ENCODE data around the gene SRGAP3. TPM values are rescaled to one million over a fixed set of nuclear protein-coding genes. Genes with fewer than 3 reads are reported as not detected.

SRGAP3 gene
- total RNA-seq, 1 donor, result 2.5 TPM

DNA sequence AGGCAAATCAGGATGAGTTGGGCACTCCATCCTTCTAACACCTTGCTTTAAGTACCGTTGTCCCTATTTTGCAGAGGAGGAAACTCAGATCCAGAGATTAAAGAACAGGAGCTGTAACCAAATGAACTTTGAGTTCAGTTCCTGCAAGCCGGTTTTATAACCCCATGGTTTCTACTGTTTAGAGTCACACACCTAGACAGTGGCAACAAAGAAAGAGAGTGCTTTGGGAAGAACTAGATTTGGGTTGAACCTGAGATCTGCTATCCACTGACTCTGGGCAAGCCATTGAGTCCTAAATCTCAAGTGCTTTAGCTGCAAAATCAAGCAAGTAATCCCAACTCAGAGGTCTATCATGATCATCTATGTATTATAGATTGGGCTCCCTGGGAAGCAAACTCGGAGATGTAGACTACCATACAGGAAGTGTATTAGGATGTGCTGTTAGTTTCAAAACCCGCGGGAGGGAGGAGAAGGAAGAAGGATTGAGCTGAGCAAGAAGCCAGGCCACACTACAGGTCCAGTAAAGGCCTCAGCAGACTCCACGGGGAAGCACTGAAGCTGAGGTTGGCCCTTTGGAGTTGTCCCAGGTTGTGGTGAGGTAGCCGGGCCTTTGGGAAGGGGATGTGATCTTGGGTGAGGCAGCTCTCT is 42.2 kb downstream of the SRGAP3 start:
- H3K27me3 ChIP-seq (ENCODE audit: insufficient read depth, low read length), result peaks cover under 1% of the 10 kb centered on the region
- H2AFZ ChIP-seq (ENCODE audit: low read length), result no peak overlapping the region
- H3K4me3 ChIP-seq (ENCODE audit: insufficient read depth, low read length), result no peak overlapping the region
- H3K4me1 ChIP-seq (ENCODE audit: insufficient read depth, low read length), result no peaks in the 10 kb centered on the region
- no peaks in the 10 kb centered on the region for H4K20me1 ChIP-seq (ENCODE audit: insufficient read depth, low read length)
- H3K36me3 ChIP-seq (ENCODE audit: insufficient read depth, low read length), result no peaks in the 10 kb centered on the region
- no peak for DNase-seq (ENCODE audit: insufficient read length, low spot score, missing footprints)
- H3K27ac ChIP-seq (ENCODE audit: low read depth, low read length), result no peak overlapping the region
- no peak for TF ChIP-seq CTCF (IDR thresholded peaks at IDR 0.05; ENCODE audit: extremely low read depth, low read depth, low read length)
- no peak overlapping the region for H3K4me2 ChIP-seq (ENCODE audit: insufficient read depth, low read length)
- H3K9me3 ChIP-seq (ENCODE audit: low read depth, low read length), result no peaks in the 10 kb centered on the region
- H3K79me2 ChIP-seq (ENCODE audit: insufficient read depth, low read length), result no peaks in the 10 kb centered on the region

- Histone ChIP-seq H2AFZ (ENCODE audit: low read length) (no peak overlapping the region), H3K36me3 (ENCODE audit: insufficient read depth, low read length) (no peaks in the 10 kb centered on the region), H3K27me3 (ENCODE audit: insufficient read depth, low read length) (peaks cover 3% of the 10 kb centered on the region), H3K4me1 (ENCODE audit: insufficient read depth, low read length) (no peaks in the 10 kb centered on the region), H3K9me3 (ENCODE audit: low read depth, low read length) (no peaks in the 10 kb centered on the region), H3K27ac (ENCODE audit: low read depth, low read length) (no peak overlapping the region), H3K4me3 (ENCODE audit: insufficient read depth, low read length) (no peak overlapping the region), H3K4me2 (ENCODE audit: insufficient read depth, low read length) (no peak overlapping the region), H3K79me2 (ENCODE audit: insufficient read depth, low read length) (no peaks in the 10 kb centered on the region), H4K20me1 (ENCODE audit: insufficient read depth, low read length) (no peaks in the 10 kb centered on the region)
- DNase-seq (ENCODE audit: insufficient read length, low spot score, missing footprints), result no peak
- TF ChIP-seq CTCF (IDR thresholded peaks at IDR 0.05; ENCODE audit: extremely low read depth, low read depth, low read length), result no peak
These were observed 43.2 kb downstream of the SRGAP3 start for GRCh38 chr3:9206287-9206686.

- no peaks in the 10 kb centered on the region for H3K79me2 ChIP-seq (ENCODE audit: insufficient read depth, low read length)
- H3K9me3 ChIP-seq (ENCODE audit: low read depth, low read length), result no peaks in the 10 kb centered on the region
- no peak overlapping the region for H3K4me2 ChIP-seq (ENCODE audit: insufficient read depth, low read length)
- H3K4me1 ChIP-seq (ENCODE audit: insufficient read depth, low read length), result no peaks in the 10 kb centered on the region
- no peaks in the 10 kb centered on the region for H3K36me3 ChIP-seq (ENCODE audit: insufficient read depth, low read length)
- no peak overlapping the region for H3K27ac ChIP-seq (ENCODE audit: low read depth, low read length)
- H2AFZ ChIP-seq (ENCODE audit: low read length), result no peak overlapping the region
- no peaks in the 10 kb centered on the region for H4K20me1 ChIP-seq (ENCODE audit: insufficient read depth, low read length)
- no peak for TF ChIP-seq CTCF (IDR thresholded peaks at IDR 0.05; ENCODE audit: extremely low read depth, low read depth, low read length)
- DNase-seq (ENCODE audit: insufficient read length, low spot score, missing footprints), result no peak
- peaks cover 3% of the 10 kb centered on the region for H3K27me3 ChIP-seq (ENCODE audit: insufficient read depth, low read length)
- H3K4me3 ChIP-seq (ENCODE audit: insufficient read depth, low read length), result no peak overlapping the region
These were observed 43.9 kb downstream of the SRGAP3 start for GRCh38 chr3:9205345-9206143.

- Histone ChIP-seq H3K4me2 (ENCODE audit: insufficient read depth, low read length) (no peak overlapping the region), H3K27ac (ENCODE audit: low read depth, low read length) (no peak overlapping the region), H2AFZ (ENCODE audit: low read length) (no peak overlapping the region), H3K9me3 (ENCODE audit: low read depth, low read length) (no peaks in the 10 kb centered on the region), H3K36me3 (ENCODE audit: insufficient read depth, low read length) (no peaks in the 10 kb centered on the region), H3K27me3 (ENCODE audit: insufficient read depth, low read length) (peaks cover 9% of the 10 kb centered on the region), H3K4me3 (ENCODE audit: insufficient read depth, low read length) (no peak overlapping the region), H3K4me1 (ENCODE audit: insufficient read depth, low read length) (no peaks in the 10 kb centered on the region), H3K79me2 (ENCODE audit: insufficient read depth, low read length) (no peaks in the 10 kb centered on the region), H4K20me1 (ENCODE audit: insufficient read depth, low read length) (no peaks in the 10 kb centered on the region)
- no peak for TF ChIP-seq CTCF (IDR thresholded peaks at IDR 0.05; ENCODE audit: extremely low read depth, low read depth, low read length)
- DNase-seq (ENCODE audit: insufficient read length, low spot score, missing footprints), result no peak
These were observed 45.0 kb downstream of the SRGAP3 start for GRCh38 chr3:9204253-9204992.
